Esophagus muscularis mucosa (tissue), 4 donors: ENCODE measurements around the gene HBS1L. TPM values are rescaled to one million over a fixed set of nuclear protein-coding genes. Genes with fewer than 3 reads are reported as not detected.

ENCODE experiments used
- DNase-seq: peaks from one replicate; pipeline ENCODE4 v3.0.0-alpha.2; 2017; ENCODE audit errors: extremely low spot score
- H3K27ac ChIP-seq, 4 donors: fragments of 200-600 bp; sonication (generic); replicated peaks in 1 of 4; 1 replicate in 3 of 4; 2 replicates in 1 of 4; pipeline ENCODE4 v1.5.1; 2016 to 2019; ENCODE audit warnings: mild to moderate bottlenecking in 1 of 4
- H3K27me3 ChIP-seq, 4 donors: fragments of 200-600 bp; sonication (generic); one replicate each; pipeline versions ENCODE4 v1.5.1 to v1.6.0; 2016 to 2019
- H3K36me3 ChIP-seq, 4 donors: fragments of 200-600 bp; sonication (generic); one replicate each; pipeline ENCODE4 v1.5.1; 2016 to 2019
- H3K4me1 ChIP-seq, 4 donors: fragments of 200-600 bp; sonication (generic); one replicate each; pipeline ENCODE4 v1.5.1; 2016 to 2019
- H3K4me3 ChIP-seq, 4 donors: fragments of 200-600 bp; sonication (generic); 1 replicate in 2 of 4; 2 replicates in 2 of 4; pipeline ENCODE4 v1.5.1; 2016 to 2019; ENCODE audit warnings: mild to moderate bottlenecking in 4 of 4, moderate library complexity in 1 of 4
- H3K9me3 ChIP-seq, 4 donors: fragments of 200-600 bp; sonication (generic); 1 replicate in 3 of 4; 2 replicates in 1 of 4; pipeline ENCODE4 v1.5.1; 2016 to 2019
- EP300 ChIP-seq: sonication (generic); formaldehyde crosslinking; IDR thresholded peaks from one replicate; pipeline ENCODE4 v1.6.1; 2017; ENCODE audit warnings: antibody characterized with exemption
- POLR2A ChIP-seq: fragments of 450-650 bp; IDR thresholded peaks from one replicate; pipeline ENCODE4 v1.6.1; 2017; ENCODE audit warnings: antibody characterized with exemption, moderate library complexity, mild to moderate bottlenecking, low read depth
- POLR2AphosphoS5 ChIP-seq, 2 donors: sonication (generic); formaldehyde crosslinking; IDR thresholded peaks; one replicate each; pipeline ENCODE4 v1.6.1; 2017; ENCODE audit warnings: antibody characterized with exemption in 2 of 2
- WGBS: methylation state at CpG from one replicate; pipeline ENCODE4 v1.1.5; 2018; 5-methylcytosine and 5-hydroxymethylcytosine counted together
- intact Hi-C: fragments of 100-400 bp; cut with DNase I; formaldehyde crosslinking; loops from one replicate; pipeline ENCODE4 v1.15.1; 2023
- total RNA-seq, 4 donors: library from RNA; depleted of rRNA; stranded (reverse); fragments of >200 nt; gene quantifications; one replicate each; pipeline versions ENCODE4 v1.1.0 to v1.2.1, GENCODE V29; 2016
- TF ChIP-seq, protein P1 (sequence below), 3 experiments: fragments of 200-600 bp in 2 of 3; fragments of 450-650 bp in 1 of 3; sonication (generic) in 2 of 3; IDR thresholded peaks; one replicate each; pipeline ENCODE4 v1.5.1; 2017 to 2019; ENCODE audit warnings: antibody characterized with exemption in 3 of 3, mild to moderate bottlenecking in 2 of 3, moderate library complexity in 1 of 3

HBS1L gene
- total RNA-seq, 4 donors from 2014 or later = 52.0 to 81.4 (median 58.2) TPM

DNA sequence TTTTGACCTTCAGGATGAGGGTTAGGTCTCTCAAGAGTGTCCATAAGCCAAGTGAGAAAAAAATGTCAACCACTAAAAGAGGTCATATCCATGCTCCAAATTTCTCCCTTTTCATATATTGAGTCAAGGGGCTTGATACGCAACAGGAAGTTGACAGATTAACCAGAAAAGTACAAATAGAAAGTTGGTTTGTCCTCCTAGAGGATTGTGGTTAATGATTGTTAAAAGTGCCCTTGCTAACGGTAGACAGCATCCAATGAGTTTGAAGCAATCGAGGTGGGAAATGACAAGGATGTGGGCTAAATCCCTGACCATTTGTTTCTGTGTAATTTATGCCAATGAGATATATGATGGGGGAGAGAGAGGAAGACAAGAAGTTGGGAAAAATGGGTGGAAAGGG, 18.1 kb upstream of the HBS1L start:
- H3K9me3 ChIP-seq = no peaks in the 10 kb centered on the region
- no peak for DNase-seq
- peaks cover 0 to under 1% (median 0%) of the 10 kb centered on the region in 4 donors for H3K27me3 ChIP-seq
- no peak overlapping the region for H3K27ac ChIP-seq
- no peak overlapping the region for H3K4me3 ChIP-seq
- no peaks in the 10 kb centered on the region for H3K36me3 ChIP-seq
- WGBS = 78% methylated on average over 3 of the region's 3 CpGs
- H3K4me1 ChIP-seq = no peaks in the 10 kb centered on the region
- TF ChIP-seq, protein P1, sequence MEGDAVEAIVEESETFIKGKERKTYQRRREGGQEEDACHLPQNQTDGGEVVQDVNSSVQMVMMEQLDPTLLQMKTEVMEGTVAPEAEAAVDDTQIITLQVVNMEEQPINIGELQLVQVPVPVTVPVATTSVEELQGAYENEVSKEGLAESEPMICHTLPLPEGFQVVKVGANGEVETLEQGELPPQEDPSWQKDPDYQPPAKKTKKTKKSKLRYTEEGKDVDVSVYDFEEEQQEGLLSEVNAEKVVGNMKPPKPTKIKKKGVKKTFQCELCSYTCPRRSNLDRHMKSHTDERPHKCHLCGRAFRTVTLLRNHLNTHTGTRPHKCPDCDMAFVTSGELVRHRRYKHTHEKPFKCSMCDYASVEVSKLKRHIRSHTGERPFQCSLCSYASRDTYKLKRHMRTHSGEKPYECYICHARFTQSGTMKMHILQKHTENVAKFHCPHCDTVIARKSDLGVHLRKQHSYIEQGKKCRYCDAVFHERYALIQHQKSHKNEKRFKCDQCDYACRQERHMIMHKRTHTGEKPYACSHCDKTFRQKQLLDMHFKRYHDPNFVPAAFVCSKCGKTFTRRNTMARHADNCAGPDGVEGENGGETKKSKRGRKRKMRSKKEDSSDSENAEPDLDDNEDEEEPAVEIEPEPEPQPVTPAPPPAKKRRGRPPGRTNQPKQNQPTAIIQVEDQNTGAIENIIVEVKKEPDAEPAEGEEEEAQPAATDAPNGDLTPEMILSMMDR (IDR thresholded peaks at IDR 0.05) = no peak
- TF ChIP-seq POLR2A (no peak), POLR2AphosphoS5 (IDR thresholded peaks at IDR 0.05) (no peak), EP300 (no peak)
- intact Hi-C loops = no loop called here

DNA sequence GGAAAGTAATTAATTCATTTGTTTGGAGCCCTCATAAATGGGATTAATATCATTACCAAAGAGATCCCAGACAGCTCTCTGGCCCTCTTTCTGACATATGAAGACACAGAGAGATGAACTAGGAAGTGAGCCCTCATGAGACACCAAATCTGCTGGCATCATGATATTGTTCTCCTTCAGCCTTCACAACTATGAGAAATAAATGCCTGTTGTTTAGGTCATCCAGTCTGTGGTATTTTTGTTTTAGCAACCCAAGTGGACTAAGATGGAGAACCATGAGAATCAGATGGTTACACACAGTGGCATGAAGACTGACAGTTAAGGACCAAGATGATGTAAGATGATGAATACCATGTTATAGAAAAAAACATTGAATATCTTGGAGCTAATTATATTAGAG, 16.9 kb upstream of the HBS1L start:
- H3K27ac ChIP-seq = no peak overlapping the region

DNA sequence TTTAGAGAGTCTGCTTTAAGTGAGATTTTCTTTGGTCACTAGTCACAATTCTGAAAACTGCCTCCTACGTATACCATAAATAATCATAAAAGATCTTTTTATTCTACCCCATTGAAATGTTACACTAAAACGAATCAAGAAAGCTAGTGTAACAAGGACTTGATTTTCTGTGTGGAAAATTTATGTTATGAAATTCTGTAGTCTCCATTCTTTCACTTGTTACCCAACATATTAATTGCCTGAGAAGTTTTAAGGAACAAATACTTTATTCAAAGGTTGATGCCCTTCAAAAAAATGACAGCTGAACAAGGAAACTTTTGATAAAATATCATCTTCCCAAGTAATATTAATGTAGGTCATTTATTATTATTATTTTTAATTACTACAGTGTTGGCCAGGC, 13.3 kb upstream of the HBS1L start:
- 94% methylated on average over 2 of the region's 2 CpGs for WGBS
- TF ChIP-seq POLR2AphosphoS5 (IDR thresholded peaks at IDR 0.05) = no peak
- TF ChIP-seq EP300 = no peak
- TF ChIP-seq POLR2A = no peak
- TF ChIP-seq, protein P1 (IDR thresholded peaks at IDR 0.05) = no peak
- Histone ChIP-seq H3K36me3 (no peaks in the 10 kb centered on the region), H3K4me3 (no peak overlapping the region), H3K27ac (no peak overlapping the region), H3K9me3 (no peaks in the 10 kb centered on the region), H3K4me1 (no peaks in the 10 kb centered on the region), H3K27me3 (no peaks in the 10 kb centered on the region)
- intact Hi-C loops = no loop called here
- DNase-seq = no peak

More for the DNA sequence above, 16.9 kb upstream of the HBS1L start:
- intact Hi-C loops = no loop called here
- no peak for TF ChIP-seq POLR2A
- H3K4me1 ChIP-seq = no peaks in the 10 kb centered on the region
- no peaks in the 10 kb centered on the region for H3K9me3 ChIP-seq
- no peaks in the 10 kb centered on the region for H3K27me3 ChIP-seq
- no peak overlapping the region for H3K4me3 ChIP-seq
- H3K36me3 ChIP-seq = no peaks in the 10 kb centered on the region
- DNase-seq = no peak

DNA sequence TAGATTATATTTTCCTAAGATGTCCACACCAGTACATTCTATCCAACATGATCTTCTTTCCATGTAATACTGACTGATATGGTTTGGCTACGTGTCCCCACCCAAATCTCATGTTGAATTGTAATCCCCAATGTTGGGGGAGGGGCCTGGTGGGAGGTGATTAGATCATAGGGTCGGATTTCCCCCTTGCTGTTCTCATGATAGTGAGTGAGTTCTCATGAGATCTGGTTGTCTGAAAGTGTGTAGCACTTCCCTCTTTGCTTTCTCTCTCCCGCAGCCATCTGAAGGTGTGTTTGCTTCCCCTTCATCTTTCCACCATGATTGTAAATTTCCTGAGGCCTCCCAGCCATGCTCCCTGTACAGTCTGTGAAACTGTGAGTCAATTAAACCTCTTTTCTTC, 12.2 kb upstream of the HBS1L start:
- H3K9me3 ChIP-seq = no peaks in the 10 kb centered on the region
- no peaks in the 10 kb centered on the region for H3K4me1 ChIP-seq
- intact Hi-C loops = no loop called here
- no peak overlapping the region for H3K27ac ChIP-seq
- H3K4me3 ChIP-seq = no peak overlapping the region
- H3K27me3 ChIP-seq = no peaks in the 10 kb centered on the region
- TF ChIP-seq EP300 (no peak), POLR2A (no peak), POLR2AphosphoS5 (IDR thresholded peaks at IDR 0.05) (no peak)
- TF ChIP-seq, protein P1 (IDR thresholded peaks at IDR 0.05) = no peak
- WGBS = 50% methylated on average over 3 of the region's 3 CpGs
- DNase-seq = no peak
- no peaks in the 10 kb centered on the region for H3K36me3 ChIP-seq

DNA sequence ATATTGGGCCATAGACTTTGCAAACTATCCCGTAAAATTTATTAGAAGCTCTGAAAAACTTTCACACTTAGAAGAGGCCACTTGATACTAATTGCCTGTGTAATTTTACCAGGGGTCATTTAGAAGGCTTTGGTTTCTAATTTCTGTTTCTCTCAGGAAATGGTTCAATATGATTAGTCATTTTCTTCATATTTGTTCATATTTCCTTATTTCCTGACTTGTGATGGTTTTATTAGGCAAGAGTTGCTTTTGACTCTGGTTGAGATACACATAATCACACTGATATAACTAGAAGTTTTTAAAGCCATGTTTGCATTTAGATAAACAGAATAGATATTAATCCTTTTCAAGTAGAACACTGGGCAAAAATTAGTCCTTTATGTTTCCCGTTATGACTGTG, 11.8 kb upstream of the HBS1L start:
- Histone ChIP-seq H3K9me3 (no peaks in the 10 kb centered on the region), H3K27ac (no peak overlapping the region), H3K36me3 (no peaks in the 10 kb centered on the region), H3K4me3 (no peak overlapping the region), H3K27me3 (no peaks in the 10 kb centered on the region), H3K4me1 (no peaks in the 10 kb centered on the region)
- DNase-seq = no peak
- TF ChIP-seq POLR2A (no peak), EP300 (no peak), POLR2AphosphoS5 (IDR thresholded peaks at IDR 0.05) (no peak)
- TF ChIP-seq, protein P1 (IDR thresholded peaks at IDR 0.05) = no peak
- intact Hi-C loops = no loop called here
- WGBS = 82% methylated on average over 2 of the region's 2 CpGs
